HG02840 (cell line): ENCODE measurements around the gene ANKRD39.
"Not testable (repeated sequence)": the region's sequence is repeated elsewhere in the genome, so short reads cannot be mapped to it uniquely, and the experiment has no call there.

Source experiments
- ATAC-seq: cut with Tn5 transposase; IDR thresholded peaks from one replicate; pipeline ENCODE4 v1.9.1; 2021; ENCODE audit warnings: mild to moderate bottlenecking, moderate library complexity, moderate number of reproducible peaks; ENCODE audit not compliant: unreplicated experiment, low FRiP score

The ANKRD39 gene

DNA sequence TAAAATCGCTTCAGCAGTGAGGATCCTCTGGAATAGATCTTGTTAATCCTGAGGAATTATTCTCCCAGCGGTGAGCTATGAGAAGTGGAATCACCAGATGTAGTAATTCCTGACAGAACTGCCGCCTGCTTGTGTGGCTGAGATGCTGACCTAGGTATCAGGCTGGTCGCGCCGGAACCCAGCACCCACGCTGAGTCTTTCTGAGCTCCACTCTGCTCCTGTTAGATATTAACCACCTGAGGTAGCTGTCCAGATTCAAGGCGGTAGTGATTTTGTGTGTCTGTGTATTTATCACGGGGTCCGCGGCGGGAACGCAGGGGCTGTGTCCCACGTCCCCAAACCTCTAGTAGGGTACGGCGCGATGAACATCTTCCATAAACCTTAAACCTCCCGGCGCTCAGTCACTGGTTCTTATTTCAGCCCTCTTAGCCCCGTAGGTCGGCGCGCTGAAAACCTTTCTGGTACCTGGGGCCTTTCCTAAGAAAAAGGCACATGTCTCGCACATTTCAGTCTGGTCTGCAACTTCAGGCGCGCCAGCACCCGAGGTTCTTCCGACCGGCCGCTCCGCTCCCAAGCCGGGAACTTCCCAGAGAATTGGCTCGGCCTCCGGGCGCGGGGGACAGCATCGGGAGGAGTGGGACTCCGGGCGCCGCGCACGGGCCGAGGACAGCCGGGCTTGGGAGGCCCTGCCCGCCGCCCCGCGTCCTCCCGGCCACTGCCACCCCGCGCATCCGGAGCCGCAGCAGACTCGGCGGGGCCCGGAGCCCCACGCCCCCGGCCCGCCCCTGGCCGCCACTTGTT lies 42.3 kb downstream of the ANKRD39 start:
- peak; percentile 5 for ATAC-seq

DNA sequence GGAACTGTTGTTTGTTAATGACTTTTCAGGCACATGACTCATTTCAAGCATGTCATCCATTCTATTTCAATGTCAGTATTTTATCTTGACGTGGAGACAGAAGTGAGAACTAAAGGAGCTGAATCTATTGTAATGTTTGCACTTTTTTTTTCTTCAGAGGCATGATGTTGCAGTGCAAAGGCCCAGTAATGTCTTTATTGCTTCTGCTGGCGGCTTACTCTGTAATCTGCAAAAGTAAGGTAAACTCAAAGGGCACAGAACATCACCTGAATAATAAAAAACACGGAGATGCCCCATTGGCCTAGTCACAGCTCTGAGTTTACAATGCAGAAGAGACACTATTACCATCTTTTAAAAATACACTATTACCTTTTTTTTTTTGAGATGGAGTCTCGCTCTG lies 44.2 kb downstream of the ANKRD39 start:
- ATAC-seq, result no peak

DNA sequence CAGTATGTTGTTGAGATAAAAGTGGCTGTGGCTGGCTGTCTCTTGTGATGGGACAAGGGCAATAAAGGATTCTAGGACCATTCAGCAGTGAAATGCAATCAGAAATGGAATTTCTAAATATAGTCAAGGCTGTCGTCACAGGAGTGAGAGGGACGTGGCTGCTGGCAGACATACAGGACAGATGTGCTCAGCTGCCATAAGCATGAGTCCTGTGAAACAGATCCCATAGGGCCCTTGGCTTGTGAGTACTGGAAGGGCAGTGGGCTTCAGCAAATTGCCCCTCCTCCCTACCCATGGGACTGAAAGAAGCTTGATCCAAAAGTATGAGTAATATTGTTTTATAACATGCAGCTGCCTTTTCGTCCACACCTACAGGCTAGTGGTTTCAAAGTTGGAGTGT lies 45.9 kb downstream of the ANKRD39 start:
- no peak for ATAC-seq

DNA sequence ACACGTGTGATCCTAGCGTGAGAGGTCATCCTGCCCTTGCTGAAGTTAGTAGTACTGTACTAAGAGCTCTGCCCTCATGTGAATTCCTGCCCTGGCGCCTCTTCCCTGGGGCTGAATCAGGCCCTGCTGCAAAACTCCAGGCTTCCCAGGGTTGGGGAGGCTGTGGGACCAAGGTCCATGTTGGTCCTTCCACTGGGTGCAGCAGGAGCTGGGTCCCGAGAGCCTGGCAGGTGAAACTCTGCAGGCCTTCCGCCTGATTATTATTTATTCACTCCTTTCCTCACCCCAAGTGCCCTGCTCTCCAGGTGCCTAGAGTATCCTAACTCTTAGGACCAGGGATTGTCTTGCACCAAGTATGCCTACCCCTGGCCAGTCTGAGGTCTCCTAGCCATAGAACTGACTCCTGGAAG lies 47.0 kb downstream of the ANKRD39 start:
- no peak for ATAC-seq

DNA sequence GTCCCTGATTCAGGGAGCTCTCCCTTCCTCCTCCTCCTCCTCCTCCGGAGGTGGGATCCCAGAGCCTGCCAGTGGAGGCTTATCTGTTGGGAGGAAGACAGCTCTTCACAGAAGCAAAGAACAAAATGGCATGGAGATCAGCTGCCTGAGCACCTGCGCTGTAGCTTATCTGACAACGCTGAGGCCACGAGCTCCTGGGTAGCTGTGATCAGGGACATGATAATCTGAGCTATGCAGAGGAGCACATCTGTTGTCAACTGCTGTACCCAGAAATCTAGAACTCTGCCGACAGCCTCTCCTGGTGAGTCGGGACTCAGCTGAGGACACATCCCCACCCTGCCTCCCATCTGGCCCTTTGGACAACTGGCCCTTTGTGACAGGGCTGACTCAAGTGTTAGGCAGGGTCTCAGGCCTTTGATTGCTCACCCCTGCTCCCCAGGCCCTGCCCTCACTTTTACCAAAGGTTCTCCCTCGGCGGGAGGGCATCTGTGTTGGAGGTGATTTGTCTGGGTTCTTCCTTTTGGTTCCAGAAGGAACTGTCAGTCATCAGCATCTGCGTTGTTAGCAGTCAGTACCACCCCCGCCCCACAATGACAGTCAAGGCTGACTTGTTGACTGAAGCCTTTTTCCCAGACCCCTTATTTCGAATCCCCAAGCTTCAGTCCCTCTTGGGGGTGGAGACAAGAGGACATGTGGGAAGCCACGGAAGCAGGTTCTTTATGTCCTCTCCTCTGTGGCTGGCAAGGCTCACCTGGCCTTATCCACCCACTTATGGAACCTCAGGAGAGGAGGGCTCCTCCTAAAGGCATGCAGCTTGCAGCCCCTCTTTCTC lies 47.6 kb downstream of the ANKRD39 start:
- no peak for ATAC-seq

DNA sequence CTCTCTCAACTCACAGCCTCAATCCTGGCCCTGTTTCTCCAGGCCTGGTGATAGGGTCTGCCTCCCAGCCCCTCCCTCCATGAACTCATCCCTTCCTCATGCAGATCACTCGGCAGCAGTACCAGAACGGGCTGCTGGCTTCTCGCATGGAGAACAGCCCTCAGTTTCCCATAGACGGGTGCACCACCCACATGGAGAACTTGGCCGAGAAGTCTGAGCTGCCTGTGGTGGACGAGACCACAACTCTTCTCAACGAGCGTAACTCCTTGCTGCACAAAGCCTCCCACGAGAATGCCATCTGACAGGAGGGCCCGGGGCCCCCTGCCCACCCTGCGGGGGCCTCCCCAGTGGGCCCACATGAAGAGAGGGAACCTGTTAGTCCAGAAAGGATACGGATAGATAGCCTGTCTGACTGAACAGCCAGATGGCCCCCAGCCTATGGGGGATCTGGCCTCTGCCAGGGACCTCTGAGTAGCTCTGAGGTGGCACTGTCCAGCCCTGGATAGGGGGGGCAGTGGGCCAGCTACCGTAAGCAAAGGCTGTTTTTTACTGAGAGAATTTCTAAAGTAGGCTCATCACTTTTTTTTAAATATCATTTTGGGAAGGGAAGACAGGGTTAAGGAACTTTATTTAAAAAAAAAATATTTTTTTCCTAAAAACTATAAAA lies 48.5 kb downstream of the ANKRD39 start:
- ATAC-seq, result no peak

DNA sequence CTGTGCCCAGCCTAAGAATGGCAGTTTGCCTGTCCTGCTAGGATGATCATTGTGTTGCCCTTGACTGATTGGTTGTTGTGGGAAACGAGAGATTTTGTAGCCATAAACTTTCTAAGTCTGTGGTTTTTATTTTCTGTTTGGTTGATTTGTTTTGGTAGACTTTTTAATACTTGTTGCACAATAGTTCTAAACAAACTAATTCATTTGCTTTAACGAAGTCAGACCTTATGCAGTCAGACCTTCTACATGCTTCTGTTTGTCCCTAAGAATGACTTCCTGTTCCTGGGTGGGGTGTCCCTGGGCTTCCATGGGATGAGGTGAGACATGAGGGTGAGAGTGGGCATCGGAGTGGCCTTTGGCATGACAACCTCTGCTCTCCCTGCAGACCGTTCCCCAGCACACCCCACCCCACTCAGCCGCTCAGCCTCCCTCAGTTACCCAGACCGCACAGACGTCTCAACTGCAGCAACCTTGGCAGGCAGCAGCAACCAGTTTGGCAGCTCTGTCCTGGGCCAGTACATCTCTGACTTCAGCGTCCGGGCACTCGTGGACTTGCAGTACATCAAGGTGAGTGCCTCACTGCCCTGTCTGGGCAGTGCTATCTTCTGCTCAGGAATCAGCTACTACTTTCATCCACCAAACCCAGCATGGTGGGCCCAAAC lies 49.5 kb downstream of the ANKRD39 start:
- ATAC-seq, result no peak

DNA sequence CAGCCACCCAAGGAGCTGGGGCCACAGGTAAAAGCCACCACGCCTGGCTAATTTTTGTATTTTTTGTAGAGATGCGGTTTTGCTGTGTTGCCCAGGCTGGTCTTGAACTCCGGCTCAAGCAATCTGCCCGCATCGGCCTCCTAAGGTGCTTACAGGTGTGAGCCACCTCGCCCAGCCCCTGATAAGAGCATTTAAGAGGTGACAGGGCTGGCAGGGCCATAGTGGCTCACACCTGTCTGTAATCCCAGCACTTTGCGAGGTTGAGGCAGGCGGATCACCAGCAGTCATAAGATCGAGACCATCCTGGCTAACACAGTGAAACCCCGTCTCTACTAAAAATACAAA lies 50.7 kb downstream of the ANKRD39 start:
- ATAC-seq, result no peak

DNA sequence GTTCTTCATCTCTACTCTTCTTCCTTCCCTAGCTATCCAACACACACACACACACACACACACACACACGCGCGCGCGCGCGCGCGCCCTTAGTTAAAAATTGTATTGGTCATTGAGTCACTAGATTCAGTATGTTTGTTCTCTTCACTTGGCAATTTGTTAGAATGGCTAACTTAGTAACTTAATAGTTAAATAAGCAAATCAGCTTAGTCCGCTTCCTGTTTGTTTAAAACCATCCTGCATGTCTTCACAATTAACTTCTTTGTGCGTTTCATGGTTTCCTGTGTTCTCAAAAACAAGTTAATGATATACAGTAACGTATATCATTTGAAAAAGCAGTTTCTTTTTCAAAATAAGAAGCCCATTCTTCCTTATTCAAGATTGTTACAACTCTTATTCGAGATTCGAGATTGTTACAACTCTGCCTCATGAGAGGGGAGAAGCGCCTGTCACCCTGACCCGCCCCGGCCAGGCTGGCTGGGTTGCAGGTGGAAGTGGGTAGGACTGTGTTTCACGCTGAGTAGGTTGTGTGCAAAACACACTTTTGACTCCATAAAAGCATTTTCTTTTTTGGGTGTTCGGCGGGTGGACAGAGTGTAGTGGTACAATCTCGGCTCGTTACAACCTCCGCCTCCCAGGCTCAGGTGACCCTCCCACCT lies 51.2 kb downstream of the ANKRD39 start:
- no peak for ATAC-seq

DNA sequence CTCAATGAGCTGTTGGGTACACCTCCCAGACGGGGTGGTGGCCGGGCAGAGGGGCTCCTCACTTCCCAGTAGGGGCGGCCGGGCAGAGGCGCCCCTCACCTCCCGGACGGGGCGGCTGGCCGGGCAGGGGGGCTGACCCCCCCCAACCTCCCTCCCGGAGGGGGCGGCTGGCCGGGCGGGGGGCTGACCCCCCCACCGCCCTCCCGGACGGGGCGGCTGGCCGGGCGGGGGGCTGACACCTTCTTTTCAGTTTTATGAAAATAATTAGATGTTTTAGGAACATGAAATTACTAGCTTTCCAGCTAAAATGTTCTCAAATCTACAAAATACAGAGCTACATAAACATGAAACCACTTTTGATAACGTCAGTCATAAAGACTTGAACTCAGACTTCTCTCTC lies 51.9 kb downstream of the ANKRD39 start:
- not testable (repeated sequence) for ATAC-seq

DNA sequence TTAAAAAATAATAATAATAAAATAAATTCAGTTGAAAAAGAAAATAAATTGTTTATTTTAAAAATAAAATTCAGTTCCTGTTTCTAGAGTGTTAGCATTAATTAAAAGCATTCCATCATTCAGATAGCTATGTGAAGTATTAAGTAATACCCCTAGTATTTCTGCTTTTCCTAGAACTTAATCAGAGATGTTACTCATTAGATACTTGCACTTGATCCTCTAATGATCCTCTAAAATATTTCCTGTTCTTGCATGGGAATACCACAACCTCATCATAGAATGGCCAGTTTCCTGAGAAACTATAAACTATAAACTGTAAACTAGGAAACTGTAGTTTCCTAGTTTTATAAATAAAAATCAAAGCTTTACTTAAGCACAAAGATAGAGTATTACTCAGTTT lies 52.8 kb downstream of the ANKRD39 start:
- no peak for ATAC-seq

DNA sequence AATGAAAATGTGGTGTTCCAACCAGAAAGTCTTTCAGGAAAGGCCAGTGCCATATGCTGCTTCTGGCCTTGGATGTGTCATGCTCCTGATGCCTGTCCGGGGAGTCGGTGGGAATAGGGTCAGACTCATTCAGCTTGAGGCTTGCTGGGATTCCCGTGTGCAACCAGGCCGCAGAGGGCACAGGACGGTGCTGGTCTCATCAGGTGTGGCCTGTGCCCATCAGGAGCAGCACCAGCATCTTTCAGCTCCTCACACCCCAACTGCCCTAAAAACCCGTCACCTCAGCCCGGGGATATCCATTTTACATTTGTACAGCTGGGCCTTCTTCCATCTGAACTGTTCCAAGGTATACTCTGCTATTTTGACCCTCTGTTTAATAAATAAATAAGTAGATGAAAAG lies 55.1 kb downstream of the ANKRD39 start:
- no peak for ATAC-seq

DNA sequence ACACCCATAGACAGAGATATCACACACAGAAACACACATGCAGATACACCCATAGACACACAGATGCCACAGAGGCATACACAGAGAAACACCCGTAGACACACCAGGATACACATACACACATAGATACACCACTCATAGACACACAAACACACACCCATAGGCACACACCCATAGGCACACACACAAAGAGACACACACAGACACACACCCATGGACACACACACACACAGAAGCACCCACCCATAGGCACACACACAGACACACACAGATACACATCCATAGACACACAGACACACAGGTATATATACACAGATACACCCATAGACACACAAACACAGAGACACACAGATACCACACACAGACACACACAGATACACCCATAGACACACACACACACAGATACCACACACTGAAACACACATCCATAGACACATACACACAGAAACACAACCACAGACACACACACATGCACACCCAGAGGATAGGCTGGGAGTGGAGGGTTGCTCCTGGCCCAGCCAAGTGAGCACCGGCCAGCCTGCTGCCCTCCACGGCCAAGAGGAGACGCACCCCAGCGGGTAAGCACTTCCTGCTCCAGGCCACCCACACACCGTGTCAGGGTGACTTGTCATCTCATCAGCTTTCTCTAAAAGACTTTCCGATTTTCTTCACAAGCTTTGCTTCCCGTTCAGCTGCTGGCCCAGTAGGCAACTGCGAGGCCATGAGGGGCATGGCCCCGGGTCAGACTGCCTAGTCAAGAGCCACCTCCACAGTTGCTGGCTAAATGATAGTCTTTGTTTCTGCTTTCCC lies 55.8 kb downstream of the ANKRD39 start:
- no peak for ATAC-seq

DNA sequence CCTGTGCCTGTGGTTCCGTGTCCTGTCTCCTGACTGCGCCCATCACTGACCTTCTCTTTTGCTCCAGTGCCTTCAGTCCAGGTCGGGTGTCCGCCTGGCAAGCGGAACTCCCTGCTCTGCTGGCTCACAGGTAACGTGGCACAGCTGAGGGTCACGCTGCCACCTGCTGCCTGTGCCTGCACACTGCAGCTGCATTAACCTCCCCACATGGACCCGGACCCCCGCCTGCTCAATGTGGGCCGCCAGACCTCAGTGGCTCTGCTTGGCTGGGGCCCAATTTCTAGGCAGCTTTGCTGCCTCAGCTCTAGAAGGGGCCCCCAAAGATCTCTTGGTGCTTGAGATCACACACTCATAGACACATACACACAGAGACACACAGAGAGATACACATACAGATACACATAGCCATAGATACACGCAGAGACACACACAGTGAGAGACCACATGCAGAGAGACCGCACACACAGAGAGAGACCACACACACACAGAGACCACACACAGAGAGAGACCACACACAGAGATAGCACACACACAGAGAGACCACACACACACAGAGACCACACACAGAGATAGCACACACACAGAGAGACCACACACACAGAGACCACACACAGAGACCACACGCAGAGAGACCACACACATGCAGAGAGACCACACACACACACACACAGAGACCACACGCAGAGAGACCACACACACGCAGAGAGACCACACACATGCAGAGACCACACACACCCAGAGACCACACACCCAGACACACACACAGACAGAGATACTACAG lies 56.6 kb downstream of the ANKRD39 start:
- peak; percentile 72 for ATAC-seq

DNA sequence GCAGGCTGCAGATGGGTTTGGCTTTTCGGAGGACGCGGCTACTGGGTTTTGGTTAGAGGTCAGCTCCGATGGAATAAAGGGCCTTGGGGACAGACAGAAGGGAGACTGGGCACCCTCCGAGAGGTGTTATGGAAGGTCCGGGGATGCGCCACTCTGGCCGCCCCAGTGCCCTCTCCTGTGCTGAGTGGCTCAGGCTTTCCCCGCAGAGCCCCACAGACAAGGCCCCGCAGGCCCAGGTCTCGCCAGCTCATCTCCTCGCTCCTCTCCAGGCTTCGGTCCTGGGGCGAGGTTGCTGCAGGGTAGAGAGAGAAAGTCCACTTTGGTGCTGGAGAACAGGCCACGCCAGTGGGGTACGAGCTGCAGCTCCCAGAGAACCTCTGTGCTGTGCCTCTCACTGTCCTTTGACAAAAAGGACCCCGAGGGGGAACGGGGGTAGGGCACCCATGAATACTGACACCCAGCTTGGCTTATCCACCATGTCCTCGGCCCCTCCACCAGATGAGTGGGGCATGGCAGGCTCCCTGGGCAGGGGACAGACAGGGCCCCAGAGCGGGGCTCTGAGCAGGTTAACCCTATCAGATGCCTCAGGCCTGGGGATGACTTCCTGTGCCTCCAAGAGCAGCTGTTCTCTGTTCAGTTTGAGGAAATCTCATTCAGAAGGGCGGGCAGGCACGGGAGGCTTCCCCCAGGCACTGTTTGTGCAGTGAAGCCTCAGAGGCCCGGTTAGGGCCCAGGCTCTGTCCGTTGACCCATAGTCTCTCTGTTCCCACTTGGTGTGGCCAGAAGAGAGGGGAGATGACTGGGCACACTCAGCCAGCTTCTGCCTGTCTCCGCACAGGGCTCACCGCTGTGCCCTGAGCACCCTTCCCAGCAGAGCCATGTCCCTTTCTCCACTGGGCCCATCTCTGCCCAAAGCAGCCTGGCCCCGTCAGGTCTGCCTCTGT lies 57.5 kb downstream of the ANKRD39 start:
- ATAC-seq, result no peak

DNA sequence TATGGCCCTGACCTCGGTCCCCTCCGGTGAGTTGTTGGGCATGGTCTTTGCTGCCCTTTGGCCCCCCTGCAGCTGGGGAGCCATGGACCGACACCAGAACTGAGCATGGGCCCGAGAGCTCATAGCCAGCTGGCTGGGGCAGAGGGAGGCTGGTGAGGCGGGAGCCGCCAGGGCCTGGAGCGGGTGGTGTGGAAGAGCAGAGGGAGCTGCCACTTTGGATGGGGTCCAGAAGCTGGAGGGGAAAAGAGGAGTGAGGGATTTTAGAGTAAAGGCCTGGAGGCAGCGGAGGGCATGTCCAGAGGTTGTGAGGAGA lies 58.2 kb downstream of the ANKRD39 start:
- ATAC-seq, result no peak

DNA sequence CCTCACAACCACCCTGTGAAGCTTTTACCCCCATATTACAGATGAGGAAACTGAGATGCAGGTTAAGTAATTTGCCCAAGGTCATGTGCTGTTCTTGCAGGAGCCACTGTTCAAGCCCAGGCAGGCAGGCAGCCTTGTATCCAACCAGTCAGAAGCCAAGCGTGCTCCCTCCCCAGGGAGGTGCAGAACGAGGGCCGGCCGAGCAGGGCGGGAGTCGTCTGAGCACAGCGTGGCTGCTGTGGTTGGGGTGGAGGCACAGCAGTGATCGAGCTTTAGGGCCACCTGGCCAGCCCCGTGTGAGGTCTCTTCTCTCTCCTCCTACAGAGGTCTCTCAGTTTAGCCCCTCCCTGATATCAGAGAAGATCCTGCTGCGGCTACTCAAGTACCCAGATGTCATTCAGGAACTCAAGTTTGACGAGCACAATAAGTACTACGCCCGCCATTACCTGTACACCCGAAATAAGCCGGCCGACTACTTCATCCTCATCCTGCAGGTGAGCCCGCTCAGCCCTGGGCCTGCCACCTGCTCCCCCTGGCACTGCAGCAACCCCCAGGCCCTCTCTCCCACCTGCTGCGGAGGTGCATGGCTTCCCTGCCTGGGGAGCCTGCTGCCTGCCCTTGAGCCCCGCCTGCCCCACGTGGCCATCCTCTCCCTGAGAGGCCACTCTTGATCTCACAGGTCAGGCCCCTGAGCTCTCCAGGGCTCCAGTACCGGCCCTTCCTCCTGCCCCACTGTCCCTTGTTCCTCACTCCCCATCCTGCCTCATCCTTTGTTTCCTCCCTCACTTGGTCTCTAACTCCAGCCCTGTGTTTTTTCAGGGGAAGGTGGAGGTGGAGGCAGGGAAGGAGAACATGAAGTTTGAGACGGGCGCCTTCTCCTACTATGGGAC lies 58.8 kb downstream of the ANKRD39 start:
- no peak for ATAC-seq
